Measurements from ENCODE around the gene CADM1. TPM values are rescaled to one million over a fixed set of nuclear protein-coding genes. Genes with fewer than 3 reads are reported as not detected.

CADM1 gene
- total RNA-seq, 1 experiment from 2014 or later, result 1.1 TPM

DNA sequence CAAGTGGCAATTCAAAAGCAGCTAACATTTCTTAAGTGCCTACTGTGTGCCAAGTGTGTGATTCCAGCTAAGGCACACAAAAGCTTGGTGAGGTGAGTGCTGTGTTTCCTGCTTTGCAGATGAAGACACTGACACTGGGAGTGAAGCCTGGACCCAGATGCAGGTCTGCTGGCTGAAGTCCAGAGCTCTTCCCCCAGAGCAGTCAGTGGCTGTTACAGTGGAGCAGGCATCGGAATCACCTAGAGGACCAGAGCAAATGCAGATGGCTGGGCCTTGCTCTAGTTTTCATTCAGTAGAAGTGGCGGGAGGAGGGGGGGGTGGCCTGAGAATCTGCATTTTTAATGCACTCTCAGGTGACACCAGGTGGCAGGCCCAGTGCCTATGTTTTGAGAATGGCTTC is 342.3 kb downstream of the CADM1 start:
- ChIA-PET CTCF (no interaction called here), POLR2A (ENCODE audit: unreplicated experiment) (no interaction called here)
- no TSS peak for BruUV-seq (replicated peaks)
- Histone ChIP-seq H3K27me3 (ENCODE audit: low read length) (no peaks in the 10 kb centered on the region), H3K9ac (ENCODE audit: low read length) (no peak overlapping the region), H3F3A (ENCODE audit: low read length, unreplicated experiment) (no peaks in the 10 kb centered on the region), H2AFZ (ENCODE audit: low read length) (no peak overlapping the region), H4K20me1 (ENCODE audit: low read length) (no peaks in the 10 kb centered on the region), H3K9me3 (ENCODE audit: low read length) (no peaks in the 10 kb centered on the region), H3K27ac (ENCODE audit: low read length) (no peak overlapping the region), H3K4me1 (ENCODE audit: insufficient read depth, low read length) (no peaks in the 10 kb centered on the region), H3K36me3 (ENCODE audit: low read depth, low read length) (no peaks in the 10 kb centered on the region), H3K4me2 (ENCODE audit: low read length) (no peak overlapping the region), H3K9me2 (replicated peaks; ENCODE audit: low read length) (no peaks in the 10 kb centered on the region), H3K4me3 (ENCODE audit: low read length) (no peak overlapping the region), H3K79me2 (ENCODE audit: low read length) (no peaks in the 10 kb centered on the region)
- TF ChIP-seq EZH2 (IDR thresholded peaks at IDR 0.05; ENCODE audit: low read length, unreplicated experiment) (no peak), EZH2phosphoT487 (IDR thresholded peaks at IDR 0.05; ENCODE audit: borderline replicate concordance, low read length) (no peak)
- TF ChIP-seq, protein P1, sequence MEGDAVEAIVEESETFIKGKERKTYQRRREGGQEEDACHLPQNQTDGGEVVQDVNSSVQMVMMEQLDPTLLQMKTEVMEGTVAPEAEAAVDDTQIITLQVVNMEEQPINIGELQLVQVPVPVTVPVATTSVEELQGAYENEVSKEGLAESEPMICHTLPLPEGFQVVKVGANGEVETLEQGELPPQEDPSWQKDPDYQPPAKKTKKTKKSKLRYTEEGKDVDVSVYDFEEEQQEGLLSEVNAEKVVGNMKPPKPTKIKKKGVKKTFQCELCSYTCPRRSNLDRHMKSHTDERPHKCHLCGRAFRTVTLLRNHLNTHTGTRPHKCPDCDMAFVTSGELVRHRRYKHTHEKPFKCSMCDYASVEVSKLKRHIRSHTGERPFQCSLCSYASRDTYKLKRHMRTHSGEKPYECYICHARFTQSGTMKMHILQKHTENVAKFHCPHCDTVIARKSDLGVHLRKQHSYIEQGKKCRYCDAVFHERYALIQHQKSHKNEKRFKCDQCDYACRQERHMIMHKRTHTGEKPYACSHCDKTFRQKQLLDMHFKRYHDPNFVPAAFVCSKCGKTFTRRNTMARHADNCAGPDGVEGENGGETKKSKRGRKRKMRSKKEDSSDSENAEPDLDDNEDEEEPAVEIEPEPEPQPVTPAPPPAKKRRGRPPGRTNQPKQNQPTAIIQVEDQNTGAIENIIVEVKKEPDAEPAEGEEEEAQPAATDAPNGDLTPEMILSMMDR (conservative IDR thresholded peaks at IDR 0.05; ENCODE audit: low read depth, low read length), result no peak
- ATAC-seq (no peak), DNase-seq (no peak)
- intact Hi-C loops (cut with micrococcal nuclease), result no loop called here

DNA sequence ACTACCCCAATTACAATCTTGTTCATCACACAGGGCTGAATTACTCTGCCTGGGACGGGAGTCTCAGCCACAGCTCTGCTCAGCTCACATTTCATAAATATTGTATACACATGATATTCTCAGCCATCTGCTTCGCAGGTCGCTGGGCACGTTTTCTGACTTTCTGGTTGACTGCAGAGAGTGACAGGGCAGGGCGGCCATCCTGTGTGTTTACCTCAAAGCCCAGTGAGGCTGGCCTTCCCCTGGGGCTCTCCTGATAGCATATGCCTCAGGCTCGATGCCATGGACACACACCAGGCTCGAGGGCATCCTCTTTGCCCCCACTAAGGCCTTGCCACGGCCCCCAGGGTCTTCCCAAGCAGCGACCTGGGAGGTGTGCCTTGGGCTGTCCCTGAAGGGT is 345.0 kb downstream of the CADM1 start:
- no TSS peak for BruUV-seq (replicated peaks)
- ATAC-seq, result no peak
- no peak overlapping the region for H2AFZ ChIP-seq (ENCODE audit: low read length)

DNA sequence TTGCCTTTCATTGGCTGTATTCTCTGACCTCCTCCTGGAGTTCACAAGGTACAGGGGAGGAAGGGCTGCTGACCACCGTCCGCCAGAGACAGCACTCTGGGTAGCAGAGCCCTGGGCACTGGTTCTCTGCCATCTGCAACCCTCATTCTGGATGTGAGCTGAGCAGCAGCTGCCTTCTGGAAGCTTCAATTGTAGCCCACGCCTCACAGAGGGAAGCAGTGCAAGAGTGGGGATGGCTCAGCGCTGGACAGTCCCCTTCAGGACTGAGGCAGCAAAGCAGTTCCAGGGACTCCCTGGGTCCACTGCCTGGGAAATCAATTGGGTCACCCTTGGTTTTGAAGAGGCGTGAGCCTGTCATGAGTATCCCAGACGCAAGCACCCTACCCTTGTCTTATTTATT is 346.2 kb downstream of the CADM1 start:
- CTCF ChIA-PET, result no interaction called here

More for the DNA sequence above, 345.0 kb downstream of the CADM1 start:
- H3K27ac ChIP-seq (ENCODE audit: low read length), result no peak overlapping the region
- no peak for TF ChIP-seq EZH2 (IDR thresholded peaks at IDR 0.05; ENCODE audit: low read length, unreplicated experiment)
- no peak for TF ChIP-seq EZH2phosphoT487 (IDR thresholded peaks at IDR 0.05; ENCODE audit: borderline replicate concordance, low read length)
- TF ChIP-seq, protein P1 (conservative IDR thresholded peaks at IDR 0.05; ENCODE audit: low read depth, low read length), result no peak
- CTCF ChIA-PET, result no interaction called here
- intact Hi-C loops (cut with micrococcal nuclease), result no loop called here
- H3K9me3 ChIP-seq (ENCODE audit: low read length), result no peaks in the 10 kb centered on the region
- H3K27me3 ChIP-seq (ENCODE audit: low read length), result no peaks in the 10 kb centered on the region
- H3K4me3 ChIP-seq (ENCODE audit: low read length), result no peak overlapping the region
- POLR2A ChIA-PET (ENCODE audit: unreplicated experiment), result no interaction called here
- H4K20me1 ChIP-seq (ENCODE audit: low read length), result no peaks in the 10 kb centered on the region
- H3K9ac ChIP-seq (ENCODE audit: low read length), result no peak overlapping the region
- H3K4me1 ChIP-seq (ENCODE audit: insufficient read depth, low read length), result no peaks in the 10 kb centered on the region
- no peaks in the 10 kb centered on the region for H3F3A ChIP-seq (ENCODE audit: low read length, unreplicated experiment)
- no peaks in the 10 kb centered on the region for H3K9me2 ChIP-seq (replicated peaks; ENCODE audit: low read length)
- H3K79me2 ChIP-seq (ENCODE audit: low read length), result no peaks in the 10 kb centered on the region
- H3K36me3 ChIP-seq (ENCODE audit: low read depth, low read length), result no peaks in the 10 kb centered on the region
- DNase-seq, result no peak
- H3K4me2 ChIP-seq (ENCODE audit: low read length), result no peak overlapping the region

More for the DNA sequence above, 346.2 kb downstream of the CADM1 start:
- ATAC-seq (no peak), DNase-seq (no peak)
- no peaks in the 10 kb centered on the region for H4K20me1 ChIP-seq (ENCODE audit: low read length)
- H2AFZ ChIP-seq (ENCODE audit: low read length), result no peak overlapping the region
- TF ChIP-seq EZH2phosphoT487 (IDR thresholded peaks at IDR 0.05; ENCODE audit: borderline replicate concordance, low read length) (no peak), EZH2 (IDR thresholded peaks at IDR 0.05; ENCODE audit: low read length, unreplicated experiment) (no peak)
- TF ChIP-seq, protein P1 (conservative IDR thresholded peaks at IDR 0.05; ENCODE audit: low read depth, low read length), result no peak
- H3K9me2 ChIP-seq (replicated peaks; ENCODE audit: low read length), result no peaks in the 10 kb centered on the region
- no peaks in the 10 kb centered on the region for H3K4me1 ChIP-seq (ENCODE audit: insufficient read depth, low read length)
- intact Hi-C loops (cut with micrococcal nuclease), result no loop called here
- H3K79me2 ChIP-seq (ENCODE audit: low read length), result no peaks in the 10 kb centered on the region
- H3F3A ChIP-seq (ENCODE audit: low read length, unreplicated experiment), result no peaks in the 10 kb centered on the region
- POLR2A ChIA-PET (ENCODE audit: unreplicated experiment), result no interaction called here
- H3K9ac ChIP-seq (ENCODE audit: low read length), result no peak overlapping the region
- no TSS peak for BruUV-seq (replicated peaks)
- no peak overlapping the region for H3K27ac ChIP-seq (ENCODE audit: low read length)
- no peaks in the 10 kb centered on the region for H3K9me3 ChIP-seq (ENCODE audit: low read length)
- H3K4me3 ChIP-seq (ENCODE audit: low read length), result no peak overlapping the region
- no peak overlapping the region for H3K4me2 ChIP-seq (ENCODE audit: low read length)
- no peaks in the 10 kb centered on the region for H3K27me3 ChIP-seq (ENCODE audit: low read length)
- H3K36me3 ChIP-seq (ENCODE audit: low read depth, low read length), result no peaks in the 10 kb centered on the region
